Measurements from ENCODE around the gene CA7.

GRCh38 chr16:66872943-66873684 lies 28.9 kb downstream of the CA7 start:
- TF ChIP-seq POLR2AphosphoS5 (IDR thresholded peaks at IDR 0.05; ENCODE audit: low read depth, low read length) (peak; percentile 21; the same call in 1 of the 2 replicates), SIN3A (IDR thresholded peaks at IDR 0.05; ENCODE audit: borderline replicate concordance, insufficient read depth, low read depth, low read length) (no peak), TCF7L2 (IDR thresholded peaks at IDR 0.05; ENCODE audit: low read depth, low read length) (no peak)
- TF ChIP-seq, protein P1, sequence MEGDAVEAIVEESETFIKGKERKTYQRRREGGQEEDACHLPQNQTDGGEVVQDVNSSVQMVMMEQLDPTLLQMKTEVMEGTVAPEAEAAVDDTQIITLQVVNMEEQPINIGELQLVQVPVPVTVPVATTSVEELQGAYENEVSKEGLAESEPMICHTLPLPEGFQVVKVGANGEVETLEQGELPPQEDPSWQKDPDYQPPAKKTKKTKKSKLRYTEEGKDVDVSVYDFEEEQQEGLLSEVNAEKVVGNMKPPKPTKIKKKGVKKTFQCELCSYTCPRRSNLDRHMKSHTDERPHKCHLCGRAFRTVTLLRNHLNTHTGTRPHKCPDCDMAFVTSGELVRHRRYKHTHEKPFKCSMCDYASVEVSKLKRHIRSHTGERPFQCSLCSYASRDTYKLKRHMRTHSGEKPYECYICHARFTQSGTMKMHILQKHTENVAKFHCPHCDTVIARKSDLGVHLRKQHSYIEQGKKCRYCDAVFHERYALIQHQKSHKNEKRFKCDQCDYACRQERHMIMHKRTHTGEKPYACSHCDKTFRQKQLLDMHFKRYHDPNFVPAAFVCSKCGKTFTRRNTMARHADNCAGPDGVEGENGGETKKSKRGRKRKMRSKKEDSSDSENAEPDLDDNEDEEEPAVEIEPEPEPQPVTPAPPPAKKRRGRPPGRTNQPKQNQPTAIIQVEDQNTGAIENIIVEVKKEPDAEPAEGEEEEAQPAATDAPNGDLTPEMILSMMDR (IDR thresholded peaks at IDR 0.05), result peak; percentile 92

All from Panc1 (cell line).